Epithelial cell of umbilical artery (primary cell): ENCODE data around the gene CEACAM5. TPM values are rescaled to one million over a fixed set of nuclear protein-coding genes. Genes with fewer than 3 reads are reported as not detected.

Source experiments
- total RNA-seq: library from RNA; depleted of rRNA; stranded (reverse); fragments of >200 nt; gene quantifications from 2 replicates; pipeline ENCODE4 v1.2.3, GENCODE V29; 2014

Gene CEACAM5
- total RNA-seq: not detected in 2 replicates

DNA sequence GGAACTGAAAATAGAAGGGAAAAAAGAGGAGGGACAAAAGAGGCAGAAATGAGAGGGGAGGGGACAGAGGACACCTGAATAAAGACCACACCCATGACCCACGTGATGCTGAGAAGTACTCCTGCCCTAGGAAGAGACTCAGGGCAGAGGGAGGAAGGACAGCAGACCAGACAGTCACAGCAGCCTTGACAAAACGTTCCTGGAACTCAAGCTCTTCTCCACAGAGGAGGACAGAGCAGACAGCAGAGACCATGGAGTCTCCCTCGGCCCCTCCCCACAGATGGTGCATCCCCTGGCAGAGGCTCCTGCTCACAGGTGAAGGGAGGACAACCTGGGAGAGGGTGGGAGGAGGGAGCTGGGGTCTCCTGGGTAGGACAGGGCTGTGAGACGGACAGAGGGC is at the start of gene CEACAM5:
CEACAM5 (plus strand) TSS at position 146 of the 400 bp plus-strand sequence; CDS start at position 252, 106 bp downstream.

DNA sequence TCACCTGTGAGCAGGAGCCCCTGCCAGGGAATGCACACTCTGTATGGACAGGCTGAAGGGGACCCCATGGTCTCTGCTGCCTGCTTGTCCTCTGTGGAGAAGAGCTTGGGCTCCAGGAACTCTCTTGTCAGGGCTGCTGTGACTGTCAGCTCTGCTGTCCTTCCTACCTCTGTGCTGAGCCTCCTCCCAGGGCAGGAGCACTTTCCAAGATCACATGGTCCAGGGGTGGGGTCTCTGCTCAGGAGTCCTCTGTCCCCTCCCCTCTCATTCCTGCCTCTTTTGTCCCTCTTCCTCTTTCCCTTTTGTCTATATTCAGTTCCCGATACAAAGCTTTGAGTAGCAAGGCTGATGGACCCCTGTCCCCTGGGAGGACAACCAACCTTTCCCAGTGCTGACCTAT is 20.3 kb upstream of the CEACAM5 start, which contains the start of gene CEACAM7:
CEACAM7 (minus strand) TSS at position 173 of the 400 bp plus-strand sequence; CDS start at position 68, 105 bp downstream.

DNA sequence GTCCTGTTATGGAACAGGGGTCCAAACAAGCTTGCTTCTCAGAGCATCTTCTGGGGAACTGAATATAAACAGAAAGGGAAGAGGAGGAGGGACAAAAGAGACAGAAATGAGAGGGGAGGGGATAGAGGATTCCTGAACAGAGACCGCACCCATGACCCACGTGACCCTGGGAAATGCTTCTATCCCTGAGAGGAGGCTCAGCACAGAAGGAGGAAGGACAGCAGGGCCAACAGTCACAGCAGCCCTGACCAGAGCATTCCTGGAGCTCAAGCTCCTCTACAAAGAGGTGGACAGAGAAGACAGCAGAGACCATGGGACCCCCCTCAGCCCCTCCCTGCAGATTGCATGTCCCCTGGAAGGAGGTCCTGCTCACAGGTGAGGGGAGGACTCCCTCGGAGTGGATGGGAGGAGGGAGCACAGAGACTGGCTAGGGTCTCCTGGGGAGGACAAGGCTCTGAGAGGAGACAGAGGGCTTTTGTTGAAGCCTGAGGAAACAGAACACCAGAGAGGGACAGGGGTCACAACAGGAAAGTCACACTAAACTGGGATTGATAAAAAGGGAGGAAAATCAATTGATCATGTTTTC is 47.0 kb downstream of the CEACAM5 start, which contains the start of gene CEACAM6:
CEACAM6 (plus strand) TSS at position 203 of the 586 bp plus-strand sequence; CDS start at position 312, 109 bp downstream.

Other genes with a start within 250 kb of the CEACAM5 start
- gene CEACAM21, start 132.5 kb upstream of the CEACAM5 start, total RNA-seq: 0.32 TPM in 1 of 2 replicates, not detected in the other
- not detected in 2 replicates for gene CEACAM4, start 81.6 kb upstream of the CEACAM5 start, total RNA-seq
- gene CEACAM7, start 20.4 kb upstream of the CEACAM5 start, total RNA-seq: 0.32 TPM in 1 of 2 replicates, not detected in the other
- not detected in 2 replicates for gene CEACAM6, start 46.9 kb downstream of the CEACAM5 start, total RNA-seq
- not detected in 2 replicates for gene CEACAM3, start 88.0 kb downstream of the CEACAM5 start, total RNA-seq
- not detected in 2 replicates for gene LYPD4, start 136.1 kb downstream of the CEACAM5 start, total RNA-seq
- not detected in 2 replicates for gene DMRTC2, start 136.4 kb downstream of the CEACAM5 start, total RNA-seq
- gene RPS19, start 151.6 kb downstream of the CEACAM5 start, total RNA-seq: 356 and 1,098 TPM in 2 replicates
- 0.15 TPM in 1 of 2 replicates, not detected in the other for gene CD79A, start 168.7 kb downstream of the CEACAM5 start, total RNA-seq
- 35.6 and 43.5 TPM in 2 replicates for gene ARHGEF1, start 174.6 kb downstream of the CEACAM5 start, total RNA-seq
- not detected in 2 replicates for gene ERFL, start 219.8 kb downstream of the CEACAM5 start, total RNA-seq